ENCODE measurements around the gene CDC42BPA.

DNA sequence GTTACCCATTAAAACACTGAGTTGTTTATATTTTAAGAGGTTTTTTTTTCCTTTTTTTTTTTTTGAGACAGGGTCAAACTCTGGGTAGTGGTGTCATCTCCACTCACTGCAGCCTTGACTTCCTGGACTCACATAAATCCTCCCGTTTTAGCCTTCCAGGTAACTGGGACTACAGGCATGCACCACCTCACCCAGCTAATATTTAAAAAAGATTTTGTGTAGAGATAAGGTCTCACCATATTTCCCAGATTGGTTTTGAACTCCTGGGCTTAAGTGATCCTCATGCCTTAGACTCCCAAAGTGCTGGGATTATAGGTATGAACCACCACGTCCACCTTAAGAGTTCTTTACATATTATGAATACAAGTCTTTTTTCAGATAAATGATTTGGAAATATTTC, 231.7 kb downstream of the CDC42BPA start:
- TF ChIP-seq, protein P1, sequence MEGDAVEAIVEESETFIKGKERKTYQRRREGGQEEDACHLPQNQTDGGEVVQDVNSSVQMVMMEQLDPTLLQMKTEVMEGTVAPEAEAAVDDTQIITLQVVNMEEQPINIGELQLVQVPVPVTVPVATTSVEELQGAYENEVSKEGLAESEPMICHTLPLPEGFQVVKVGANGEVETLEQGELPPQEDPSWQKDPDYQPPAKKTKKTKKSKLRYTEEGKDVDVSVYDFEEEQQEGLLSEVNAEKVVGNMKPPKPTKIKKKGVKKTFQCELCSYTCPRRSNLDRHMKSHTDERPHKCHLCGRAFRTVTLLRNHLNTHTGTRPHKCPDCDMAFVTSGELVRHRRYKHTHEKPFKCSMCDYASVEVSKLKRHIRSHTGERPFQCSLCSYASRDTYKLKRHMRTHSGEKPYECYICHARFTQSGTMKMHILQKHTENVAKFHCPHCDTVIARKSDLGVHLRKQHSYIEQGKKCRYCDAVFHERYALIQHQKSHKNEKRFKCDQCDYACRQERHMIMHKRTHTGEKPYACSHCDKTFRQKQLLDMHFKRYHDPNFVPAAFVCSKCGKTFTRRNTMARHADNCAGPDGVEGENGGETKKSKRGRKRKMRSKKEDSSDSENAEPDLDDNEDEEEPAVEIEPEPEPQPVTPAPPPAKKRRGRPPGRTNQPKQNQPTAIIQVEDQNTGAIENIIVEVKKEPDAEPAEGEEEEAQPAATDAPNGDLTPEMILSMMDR (conservative IDR thresholded peaks at IDR 0.05 in 1 of 2, IDR thresholded peaks at IDR 0.05 in 1 of 2; ENCODE audit: low read depth in 1 of 2, low read length in 2 of 2) = no peak
- TF ChIP-seq EZH2 (IDR thresholded peaks at IDR 0.05; ENCODE audit: low read length, missing control alignments) = no peak
